Esophagus muscularis mucosa (tissue), 4 donors: ENCODE measurements around the gene SETBP1. TPM values are rescaled to one million over a fixed set of nuclear protein-coding genes. Genes with fewer than 3 reads are reported as not detected.

Experiments used
- DNase-seq: peaks from one replicate; pipeline ENCODE4 v3.0.0-alpha.2; 2017; ENCODE audit errors: extremely low spot score
- H3K27ac ChIP-seq, 4 donors: fragments of 200-600 bp; sonication (generic); replicated peaks in 1 of 4; 1 replicate in 3 of 4; 2 replicates in 1 of 4; pipeline ENCODE4 v1.5.1; 2016 to 2019; ENCODE audit warnings: mild to moderate bottlenecking in 1 of 4
- H3K27me3 ChIP-seq, 4 donors: fragments of 200-600 bp; sonication (generic); one replicate each; pipeline versions ENCODE4 v1.5.1 to v1.6.0; 2016 to 2019
- H3K36me3 ChIP-seq, 4 donors: fragments of 200-600 bp; sonication (generic); one replicate each; pipeline ENCODE4 v1.5.1; 2016 to 2019
- H3K4me1 ChIP-seq, 4 donors: fragments of 200-600 bp; sonication (generic); one replicate each; pipeline ENCODE4 v1.5.1; 2016 to 2019
- H3K4me3 ChIP-seq, 4 donors: fragments of 200-600 bp; sonication (generic); 1 replicate in 2 of 4; 2 replicates in 2 of 4; pipeline ENCODE4 v1.5.1; 2016 to 2019; ENCODE audit warnings: mild to moderate bottlenecking in 4 of 4, moderate library complexity in 1 of 4
- H3K9me3 ChIP-seq, 4 donors: fragments of 200-600 bp; sonication (generic); 1 replicate in 3 of 4; 2 replicates in 1 of 4; pipeline ENCODE4 v1.5.1; 2016 to 2019
- CTCF ChIP-seq, 3 experiments: fragments of 200-600 bp in 2 of 3; fragments of 450-650 bp in 1 of 3; sonication (generic) in 2 of 3; IDR thresholded peaks; one replicate each; pipeline ENCODE4 v1.5.1; 2017 to 2019; ENCODE audit warnings: antibody characterized with exemption in 3 of 3, mild to moderate bottlenecking in 2 of 3, moderate library complexity in 1 of 3
- EP300 ChIP-seq: sonication (generic); formaldehyde crosslinking; IDR thresholded peaks from one replicate; pipeline ENCODE4 v1.6.1; 2017; ENCODE audit warnings: antibody characterized with exemption
- POLR2A ChIP-seq: fragments of 450-650 bp; IDR thresholded peaks from one replicate; pipeline ENCODE4 v1.6.1; 2017; ENCODE audit warnings: antibody characterized with exemption, moderate library complexity, mild to moderate bottlenecking, low read depth
- POLR2AphosphoS5 ChIP-seq, 2 donors: sonication (generic); formaldehyde crosslinking; IDR thresholded peaks; one replicate each; pipeline ENCODE4 v1.6.1; 2017; ENCODE audit warnings: antibody characterized with exemption in 2 of 2
- WGBS: methylation state at CpG from one replicate; pipeline ENCODE4 v1.1.5; 2018; 5-methylcytosine and 5-hydroxymethylcytosine counted together
- intact Hi-C: fragments of 100-400 bp; cut with DNase I; formaldehyde crosslinking; loops from one replicate; pipeline ENCODE4 v1.15.1; 2023
- total RNA-seq, 4 donors: library from RNA; depleted of rRNA; stranded (reverse); fragments of >200 nt; gene quantifications; one replicate each; pipeline versions ENCODE4 v1.1.0 to v1.2.1, GENCODE V29; 2016

The SETBP1 gene
- total RNA-seq, 4 donors from 2014 or later: 40.9 to 86.5 (median 65.1) TPM

GRCh38 chr18:45084206-45084605 is 403.5 kb downstream of the SETBP1 start:
- Histone ChIP-seq H3K27ac (no peak overlapping the region), H3K36me3 (no peaks in the 10 kb centered on the region), H3K4me3 (no peak overlapping the region), H3K27me3 (no peaks in the 10 kb centered on the region), H3K9me3 (no peaks in the 10 kb centered on the region), H3K4me1 (no peaks in the 10 kb centered on the region)
- intact Hi-C loops: no loop called here
- WGBS: 73% methylated on average over 6 of the region's 13 CpGs
- TF ChIP-seq POLR2AphosphoS5 (IDR thresholded peaks at IDR 0.05): no peak
- no peak for TF ChIP-seq EP300
- TF ChIP-seq POLR2A: no peak
- no peak for TF ChIP-seq CTCF (IDR thresholded peaks at IDR 0.05)
- DNase-seq: no peak

- Histone ChIP-seq H3K4me1 (peaks cover 0 to 12% (median 10%) of the 10 kb centered on the region in 4 donors), H3K27ac (no peak overlapping the region), H3K36me3 (no peaks in the 10 kb centered on the region), H3K4me3 (no peak overlapping the region), H3K9me3 (no peaks in the 10 kb centered on the region), H3K27me3 (no peaks in the 10 kb centered on the region)
- no peak for DNase-seq
- intact Hi-C loops: no loop called here
- 86% methylated on average over 5 of the region's 5 CpGs for WGBS
- TF ChIP-seq CTCF (IDR thresholded peaks at IDR 0.05): no peak
- TF ChIP-seq POLR2AphosphoS5 (IDR thresholded peaks at IDR 0.05): no peak
- TF ChIP-seq POLR2A: no peak
- TF ChIP-seq EP300: no peak
Observed at GRCh38 chr18:45085916-45086624, 405.4 kb downstream of the SETBP1 start.

- DNase-seq: no peak
- no peaks in the 10 kb centered on the region for H3K27me3 ChIP-seq
- H3K9me3 ChIP-seq: no peaks in the 10 kb centered on the region
- TF ChIP-seq EP300: no peak
- no peak for TF ChIP-seq POLR2AphosphoS5 (IDR thresholded peaks at IDR 0.05)
- no peak for TF ChIP-seq CTCF (IDR thresholded peaks at IDR 0.05)
- no peak for TF ChIP-seq POLR2A
- intact Hi-C loops: no loop called here
- no peak overlapping the region for H3K4me3 ChIP-seq
- H3K4me1 ChIP-seq: peaks cover 0 to 19% (median 16%) of the 10 kb centered on the region in 4 donors
- H3K36me3 ChIP-seq: no peaks in the 10 kb centered on the region
- no peak overlapping the region for H3K27ac ChIP-seq
- WGBS: 83% methylated on average over 3 of the region's 3 CpGs
Observed at GRCh38 chr18:45086777-45087176, 406.1 kb downstream of the SETBP1 start.

GRCh38 chr18:45090526-45091140 is 409.9 kb downstream of the SETBP1 start:
- 83% methylated on average over 7 of the region's 7 CpGs for WGBS
- Histone ChIP-seq H3K9me3 (no peaks in the 10 kb centered on the region), H3K4me1 (peaks cover 0 to 28% (median 22%) of the 10 kb centered on the region in 4 donors), H3K27ac (peak overlapping the region; percentile 11 to 59 (median 32)), H3K4me3 (no peak overlapping the region), H3K27me3 (no peaks in the 10 kb centered on the region), H3K36me3 (no peaks in the 10 kb centered on the region)
- no peak for DNase-seq
- intact Hi-C loops: no loop called here
- no peak for TF ChIP-seq POLR2AphosphoS5 (IDR thresholded peaks at IDR 0.05)

- Histone ChIP-seq H3K27ac (no peak overlapping the region), H3K4me1 (peaks cover 0 to 13% (median 10%) of the 10 kb centered on the region in 4 donors), H3K27me3 (no peaks in the 10 kb centered on the region), H3K9me3 (no peaks in the 10 kb centered on the region), H3K4me3 (no peak overlapping the region), H3K36me3 (no peaks in the 10 kb centered on the region)
- intact Hi-C loops: no loop called here
- no peak for DNase-seq
- WGBS: 58% methylated on average over 4 of the region's 4 CpGs
- no peak for TF ChIP-seq POLR2A
- no peak for TF ChIP-seq CTCF (IDR thresholded peaks at IDR 0.05)
- TF ChIP-seq EP300: no peak
- no peak for TF ChIP-seq POLR2AphosphoS5 (IDR thresholded peaks at IDR 0.05)
Observed at GRCh38 chr18:45100321-45101105, 419.8 kb downstream of the SETBP1 start.
